Liver (tissue), 9 donors: ENCODE results near the gene DCDC1. TPM values are rescaled to one million over a fixed set of nuclear protein-coding genes. Genes with fewer than 3 reads are reported as not detected.

Experiments used
- DNase-seq: peaks from one replicate; pipeline ENCODE4 v3.0.0-alpha.2; 2017; ENCODE audit warnings: low spot score
- H3K27ac ChIP-seq, 2 donors: one replicate each; pipeline ENCODE4 v1.7.0; 2013; ENCODE audit warnings: inconsistent platforms in 2 of 2, low read length in 2 of 2, control low read depth in 1 of 2, low read depth in 1 of 2, mild to moderate bottlenecking in 1 of 2
- H3K27me3 ChIP-seq, 4 donors: one replicate each; pipeline versions ENCODE4 v1.6.1 to v1.7.0; 2013; ENCODE audit warnings: low read length in 3 of 4, inconsistent platforms in 1 of 4, mild to moderate bottlenecking in 1 of 4, moderate library complexity in 1 of 4; ENCODE audit not compliant: control insufficient read depth in 4 of 4, insufficient read depth in 4 of 4
- H3K36me3 ChIP-seq, 4 donors: one replicate each; pipeline versions ENCODE4 v1.6.1 to v1.7.0; 2013; ENCODE audit warnings: low read length in 3 of 4, mild to moderate bottlenecking in 3 of 4, low read depth in 1 of 4, moderate library complexity in 1 of 4; ENCODE audit not compliant: control insufficient read depth in 4 of 4, insufficient read depth in 3 of 4
- H3K4me1 ChIP-seq, 4 donors: one replicate each; pipeline versions ENCODE4 v1.6.1 to v1.7.0; 2013; ENCODE audit warnings: low read length in 3 of 4, mild to moderate bottlenecking in 3 of 4, moderate library complexity in 1 of 4; ENCODE audit not compliant: control insufficient read depth in 4 of 4, insufficient read depth in 4 of 4
- H3K4me3 ChIP-seq, 3 donors: one replicate each; pipeline versions ENCODE4 v1.6.1 to v1.7.0; 2013; ENCODE audit warnings: low read length in 3 of 3, control low read depth in 1 of 3, low read depth in 1 of 3, mild to moderate bottlenecking in 1 of 3
- H3K9ac ChIP-seq, 2 donors: one replicate each; pipeline ENCODE4 v1.7.0; 2013; ENCODE audit warnings: low read length in 2 of 2, mild to moderate bottlenecking in 2 of 2, moderate library complexity in 2 of 2, control low read depth in 1 of 2, low read depth in 1 of 2
- H3K9me3 ChIP-seq, 4 donors: one replicate each; pipeline versions ENCODE4 v1.6.1 to v1.7.0; 2013; ENCODE audit warnings: low read length in 3 of 4; ENCODE audit not compliant: control insufficient read depth in 4 of 4
- EGR1 ChIP-seq, 2 donors: IDR thresholded peaks; 2 replicates each; pipeline ENCODE4 v1.6.1; 2016 to 2018; ENCODE audit warnings: antibody characterized with exemption in 2 of 2, low read depth in 2 of 2
- FOXA1 ChIP-seq: IDR thresholded peaks from 2 replicates; pipeline ENCODE4 v1.6.1; 2016; ENCODE audit warnings: antibody characterized with exemption
- FOXA2 ChIP-seq: IDR thresholded peaks from 2 replicates; pipeline ENCODE4 v1.6.1; 2016; ENCODE audit warnings: antibody characterized with exemption
- GABPA ChIP-seq, 2 donors: IDR thresholded peaks in 1 of 2; conservative IDR thresholded peaks in 1 of 2; 2 replicates each; pipeline ENCODE4 v1.6.1; 2016; ENCODE audit warnings: antibody characterized with exemption in 2 of 2, mild to moderate bottlenecking in 1 of 2, moderate library complexity in 1 of 2
- HNF4A ChIP-seq, 2 donors: conservative IDR thresholded peaks; 2 replicates each; pipeline ENCODE4 v1.6.1; 2016; ENCODE audit warnings: antibody characterized with exemption in 2 of 2, mild to moderate bottlenecking in 2 of 2
- HNF4G ChIP-seq: IDR thresholded peaks from 2 replicates; pipeline ENCODE4 v1.6.1; 2016; ENCODE audit warnings: antibody characterized with exemption
- JUND ChIP-seq, 2 donors: IDR thresholded peaks; 2 replicates each; pipeline ENCODE4 v1.6.1; 2016; ENCODE audit warnings: antibody characterized with exemption in 2 of 2
- RXRA ChIP-seq, 2 donors: IDR thresholded peaks; 2 replicates each; pipeline ENCODE4 v1.6.1; 2017 to 2018; ENCODE audit warnings: antibody characterized with exemption in 2 of 2, mild to moderate bottlenecking in 1 of 2
- SP1 ChIP-seq: IDR thresholded peaks from 2 replicates; pipeline ENCODE4 v1.6.1; 2018; ENCODE audit warnings: antibody characterized with exemption, mild to moderate bottlenecking
- TAF1 ChIP-seq: conservative IDR thresholded peaks from 2 replicates; pipeline ENCODE4 v1.6.1; 2016; ENCODE audit warnings: antibody characterized with exemption, mild to moderate bottlenecking
- YY1 ChIP-seq: IDR thresholded peaks from 2 replicates; pipeline ENCODE4 v1.6.1; 2016; ENCODE audit warnings: antibody characterized with exemption, mild to moderate bottlenecking
- WGBS: extraction: QIAGEN DNeasy Blood & Tissue Kit; methylation state at CpG from one replicate; pipeline ENCODE4 v1.1.7; 2013; 5-methylcytosine and 5-hydroxymethylcytosine counted together
- polyA plus RNA-seq, 2 donors: library from polyadenylated mRNA; stranded (reverse) in 1 of 2; unstranded in 1 of 2; fragments of 200-250 nt in 1 of 2; fragments of >200 nt in 1 of 2; fragmentation: Nextera tagmentation in 1 of 2; extraction: Ambion mirVana in 1 of 2; gene quantifications; one replicate each; pipeline versions ENCODE4 v1.2.1 to v1.2.3, GENCODE V29; 2013 to 2015
- total RNA-seq, 2 donors: library from RNA; depleted of rRNA; stranded (reverse); fragments of >200 nt; gene quantifications; one replicate each; pipeline ENCODE4 v1.2.3, GENCODE V29; 2014
- TF ChIP-seq, protein P1 (sequence below): IDR thresholded peaks from 2 replicates; pipeline ENCODE4 v1.6.1; 2016; ENCODE audit warnings: antibody characterized with exemption
- TF ChIP-seq, protein P2 (sequence below): IDR thresholded peaks from 2 replicates; pipeline ENCODE4 v1.6.1; 2016; ENCODE audit warnings: antibody characterized with exemption, mild to moderate bottlenecking
- TF ChIP-seq, protein P3 (sequence below): IDR thresholded peaks from 2 replicates; pipeline ENCODE4 v1.6.1; 2016; ENCODE audit warnings: antibody characterized with exemption
- donor health status: healthy.
- donor health status: healthy.
- donor health status: healthy.
- donor health status: healthy.
- donor health status: healthy.

DCDC1 gene
- total and polyA plus RNA-seq, 4 donors, result 0.38 to 3.5 (median 2.0) TPM

DNA sequence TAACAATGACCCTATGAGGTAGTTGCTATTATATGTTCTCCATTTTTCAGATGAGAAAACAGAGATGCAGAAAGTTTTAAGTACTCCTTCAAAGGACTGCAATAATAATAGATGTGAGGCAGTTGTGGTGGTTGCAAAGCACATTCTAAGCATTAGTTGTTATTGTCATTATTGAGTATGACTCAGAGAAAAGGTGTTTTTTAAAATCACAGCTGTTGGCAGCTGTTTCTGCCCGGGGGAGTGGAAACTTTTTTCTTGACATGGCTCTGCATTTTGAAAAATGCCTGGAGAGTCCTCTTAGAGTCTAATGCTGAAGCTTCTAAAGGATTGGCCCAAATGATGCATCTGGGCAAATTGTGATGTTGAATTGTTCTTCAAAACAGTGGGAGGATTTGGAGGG lies 538.9 kb downstream of the DCDC1 start:
- no peaks in the 10 kb centered on the region for H3K36me3 ChIP-seq
- peaks cover 0 to 3% (median under 1%) of the 10 kb centered on the region in 4 donors for H3K9me3 ChIP-seq
- no peak overlapping the region for H3K9ac ChIP-seq
- peaks cover 0 to 9% (median 5%) of the 10 kb centered on the region in 4 donors for H3K4me1 ChIP-seq
- no peak overlapping the region for H3K4me3 ChIP-seq
- TF ChIP-seq EGR1 (IDR thresholded peaks at IDR 0.05; ENCODE audit: low read depth in 2 of 2) (no peak), HNF4G (no peak), TAF1 (no peak), HNF4A (conservative IDR thresholded peaks at IDR 0.05) (no peak), FOXA2 (no peak), YY1 (no peak), GABPA (IDR thresholded peaks at IDR 0.05 in 1 of 2, conservative IDR thresholded peaks at IDR 0.05 in 1 of 2) (no peak), SP1 (no peak), JUND (IDR thresholded peaks at IDR 0.05) (no peak), FOXA1 (no peak)
- TF ChIP-seq, protein P1, sequence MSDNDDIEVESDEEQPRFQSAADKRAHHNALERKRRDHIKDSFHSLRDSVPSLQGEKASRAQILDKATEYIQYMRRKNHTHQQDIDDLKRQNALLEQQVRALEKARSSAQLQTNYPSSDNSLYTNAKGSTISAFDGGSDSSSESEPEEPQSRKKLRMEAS, result no peak
- TF ChIP-seq, protein P2, sequence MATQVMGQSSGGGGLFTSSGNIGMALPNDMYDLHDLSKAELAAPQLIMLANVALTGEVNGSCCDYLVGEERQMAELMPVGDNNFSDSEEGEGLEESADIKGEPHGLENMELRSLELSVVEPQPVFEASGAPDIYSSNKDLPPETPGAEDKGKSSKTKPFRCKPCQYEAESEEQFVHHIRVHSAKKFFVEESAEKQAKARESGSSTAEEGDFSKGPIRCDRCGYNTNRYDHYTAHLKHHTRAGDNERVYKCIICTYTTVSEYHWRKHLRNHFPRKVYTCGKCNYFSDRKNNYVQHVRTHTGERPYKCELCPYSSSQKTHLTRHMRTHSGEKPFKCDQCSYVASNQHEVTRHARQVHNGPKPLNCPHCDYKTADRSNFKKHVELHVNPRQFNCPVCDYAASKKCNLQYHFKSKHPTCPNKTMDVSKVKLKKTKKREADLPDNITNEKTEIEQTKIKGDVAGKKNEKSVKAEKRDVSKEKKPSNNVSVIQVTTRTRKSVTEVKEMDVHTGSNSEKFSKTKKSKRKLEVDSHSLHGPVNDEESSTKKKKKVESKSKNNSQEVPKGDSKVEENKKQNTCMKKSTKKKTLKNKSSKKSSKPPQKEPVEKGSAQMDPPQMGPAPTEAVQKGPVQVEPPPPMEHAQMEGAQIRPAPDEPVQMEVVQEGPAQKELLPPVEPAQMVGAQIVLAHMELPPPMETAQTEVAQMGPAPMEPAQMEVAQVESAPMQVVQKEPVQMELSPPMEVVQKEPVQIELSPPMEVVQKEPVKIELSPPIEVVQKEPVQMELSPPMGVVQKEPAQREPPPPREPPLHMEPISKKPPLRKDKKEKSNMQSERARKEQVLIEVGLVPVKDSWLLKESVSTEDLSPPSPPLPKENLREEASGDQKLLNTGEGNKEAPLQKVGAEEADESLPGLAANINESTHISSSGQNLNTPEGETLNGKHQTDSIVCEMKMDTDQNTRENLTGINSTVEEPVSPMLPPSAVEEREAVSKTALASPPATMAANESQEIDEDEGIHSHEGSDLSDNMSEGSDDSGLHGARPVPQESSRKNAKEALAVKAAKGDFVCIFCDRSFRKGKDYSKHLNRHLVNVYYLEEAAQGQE, result no peak
- TF ChIP-seq, protein P3, sequence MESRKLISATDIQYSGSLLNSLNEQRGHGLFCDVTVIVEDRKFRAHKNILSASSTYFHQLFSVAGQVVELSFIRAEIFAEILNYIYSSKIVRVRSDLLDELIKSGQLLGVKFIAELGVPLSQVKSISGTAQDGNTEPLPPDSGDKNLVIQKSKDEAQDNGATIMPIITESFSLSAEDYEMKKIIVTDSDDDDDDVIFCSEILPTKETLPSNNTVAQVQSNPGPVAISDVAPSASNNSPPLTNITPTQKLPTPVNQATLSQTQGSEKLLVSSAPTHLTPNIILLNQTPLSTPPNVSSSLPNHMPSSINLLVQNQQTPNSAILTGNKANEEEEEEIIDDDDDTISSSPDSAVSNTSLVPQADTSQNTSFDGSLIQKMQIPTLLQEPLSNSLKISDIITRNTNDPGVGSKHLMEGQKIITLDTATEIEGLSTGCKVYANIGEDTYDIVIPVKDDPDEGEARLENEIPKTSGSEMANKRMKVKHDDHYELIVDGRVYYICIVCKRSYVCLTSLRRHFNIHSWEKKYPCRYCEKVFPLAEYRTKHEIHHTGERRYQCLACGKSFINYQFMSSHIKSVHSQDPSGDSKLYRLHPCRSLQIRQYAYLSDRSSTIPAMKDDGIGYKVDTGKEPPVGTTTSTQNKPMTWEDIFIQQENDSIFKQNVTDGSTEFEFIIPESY, result no peak
- no peak overlapping the region for H3K27ac ChIP-seq
- 74% methylated on average over 1 of the region's 1 CpG for WGBS
- no peaks in the 10 kb centered on the region for H3K27me3 ChIP-seq
- no peak for DNase-seq

DNA sequence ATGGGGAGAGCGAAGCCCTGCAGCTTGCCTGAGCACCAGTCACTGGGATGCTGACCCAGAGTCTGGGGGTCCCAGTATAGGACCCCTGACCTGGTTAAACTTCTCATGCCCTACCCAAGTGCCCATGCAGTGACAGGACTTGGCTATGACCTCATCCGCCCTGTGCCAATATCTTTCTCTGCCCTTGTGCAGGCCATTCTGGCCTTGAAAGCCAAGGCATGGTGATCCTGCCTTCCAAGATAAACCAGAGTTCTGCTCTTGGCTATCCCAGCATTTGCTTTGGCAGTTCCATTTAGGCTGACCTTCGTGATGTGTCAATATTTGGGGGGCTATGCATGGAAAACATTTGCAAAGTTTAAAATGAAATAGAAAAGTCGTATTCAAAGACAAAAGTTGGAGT lies 542.6 kb downstream of the DCDC1 start:
- no peaks in the 10 kb centered on the region for H3K36me3 ChIP-seq
- TF ChIP-seq, protein P2, result no peak
- no peak for TF ChIP-seq RXRA (IDR thresholded peaks at IDR 0.05)
- H3K4me1 ChIP-seq, result peaks cover 0 to 9% (median 5%) of the 10 kb centered on the region in 4 donors
- no peaks in the 10 kb centered on the region for H3K9me3 ChIP-seq
- H3K9ac ChIP-seq, result no peak overlapping the region
- 52% methylated on average over 4 of the region's 4 CpGs for whole genome bisulfite sequencing
- H3K27ac ChIP-seq, result no peak overlapping the region
- H3K4me3 ChIP-seq, result no peak overlapping the region
- H3K27me3 ChIP-seq, result no peaks in the 10 kb centered on the region
- no peak for DNase-seq
